Uterus (tissue), 2 donors: ENCODE results near the gene ZYX.

Experiments
- CTCF ChIP-seq, 4 experiments: fragments of 200-600 bp in 2 of 4; fragments of 450-650 bp in 2 of 4; sonication (generic) in 2 of 4; IDR thresholded peaks; one replicate each; pipeline ENCODE4 v1.5.1; 2016 to 2019; ENCODE audit warnings: antibody characterized with exemption in 4 of 4, mild to moderate bottlenecking in 2 of 4, moderate library complexity in 1 of 4
- POLR2A ChIP-seq, 2 donors: fragments of 450-650 bp; IDR thresholded peaks; one replicate each; pipeline ENCODE4 v1.6.1; 2016; ENCODE audit warnings: antibody characterized with exemption in 2 of 2, mild to moderate bottlenecking in 1 of 2, moderate library complexity in 1 of 2

DNA sequence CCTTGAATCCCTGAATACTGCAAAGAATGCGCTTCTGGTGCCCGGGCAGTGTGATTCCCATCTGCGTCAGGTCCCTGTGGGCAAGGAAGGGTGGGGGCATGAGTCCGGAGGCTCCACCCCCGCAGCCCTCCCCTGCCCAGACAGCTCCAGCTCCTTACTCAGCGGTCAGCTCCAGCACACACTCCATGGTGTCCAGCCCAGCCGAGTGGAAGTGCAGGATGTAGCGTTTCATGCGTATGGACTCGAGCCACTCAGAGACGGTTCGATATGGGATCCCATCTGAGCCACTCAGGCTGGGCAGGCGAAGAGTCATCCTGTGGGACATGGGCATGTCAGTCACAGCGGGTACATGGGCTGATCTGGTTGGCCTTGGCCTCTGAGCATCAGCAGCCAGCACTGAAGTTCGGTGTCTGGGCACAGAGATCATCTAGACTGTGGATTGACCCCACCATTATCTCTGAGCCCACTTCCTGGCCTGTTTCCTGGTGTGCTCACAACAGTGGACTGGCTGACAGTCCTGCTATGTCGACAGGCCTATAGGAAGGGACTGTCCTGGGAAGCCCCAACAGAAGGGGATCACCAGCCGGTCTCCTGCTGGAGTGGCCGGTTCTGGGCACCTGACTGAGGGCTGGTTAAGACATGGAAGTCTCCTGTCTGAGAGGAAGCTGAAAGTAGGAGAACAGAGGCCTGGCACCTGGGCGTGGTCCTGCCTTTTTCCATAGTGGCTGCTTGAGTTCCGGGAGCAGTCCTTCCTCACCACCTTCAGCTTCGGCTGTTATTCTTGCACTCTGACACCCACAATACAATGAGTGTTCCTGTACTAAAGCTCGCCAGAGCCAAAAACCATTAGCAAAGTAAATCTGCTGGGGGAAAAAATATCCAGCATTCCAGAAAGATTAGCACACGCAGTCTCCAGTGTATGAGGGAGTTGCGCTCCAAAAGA is 10.6 kb downstream of the ZYX start:
- TF ChIP-seq CTCF (IDR thresholded peaks at IDR 0.05) (no peak), POLR2A (IDR thresholded peaks at IDR 0.05) (peak; percentile 36 to 49)
